Fibroblast of lung (primary cell): Measurements from ENCODE around the gene GPR141. TPM values are rescaled to one million over a fixed set of nuclear protein-coding genes. Genes with fewer than 3 reads are reported as not detected.

Experiments used
- DNase-seq, 2 donors: peaks; one replicate each; pipeline versions ENCODE4 v3.0.0 to v3.0.0-alpha.2; 2010; ENCODE audit warnings: low read depth in 2 of 2
- H2AFZ ChIP-seq: 2 replicates; pipeline ENCODE4 v1.5.1; 2012; ENCODE audit warnings: low read length, control low read depth, inconsistent platforms
- H3K27ac ChIP-seq: 2 replicates; pipeline ENCODE4 v1.5.1; 2011; ENCODE audit warnings: low read length, control low read depth; ENCODE audit not compliant: insufficient read depth
- H3K27me3 ChIP-seq: 2 replicates; pipeline ENCODE4 v1.5.1; 2011; ENCODE audit warnings: mild to moderate bottlenecking, low read length; ENCODE audit not compliant: control insufficient read depth, insufficient read depth
- H3K36me3 ChIP-seq: 2 replicates; pipeline ENCODE4 v1.5.1; 2011; ENCODE audit warnings: low read length; ENCODE audit not compliant: control insufficient read depth, insufficient read depth
- H3K4me1 ChIP-seq: 2 replicates; pipeline ENCODE4 v1.5.1; 2011; ENCODE audit warnings: low read length; ENCODE audit not compliant: control insufficient read depth, insufficient read depth; ENCODE audit errors: extremely low read depth
- H3K4me2 ChIP-seq: 2 replicates; pipeline ENCODE4 v1.5.1; 2011; ENCODE audit warnings: low read length, control low read depth; ENCODE audit not compliant: insufficient read depth; ENCODE audit errors: extremely low read depth
- H3K4me3 ChIP-seq, 4 experiments: fragments of 200-600 bp in 1 of 4; sonication (generic) in 1 of 4; replicated peaks in 1 of 4; 2 replicates each; pipeline ENCODE4 v1.5.1; 2011 to 2016; ENCODE audit warnings: low read length in 4 of 4, low read depth in 3 of 4, mild to moderate bottlenecking in 3 of 4, control low read depth in 2 of 4, inconsistent platforms in 1 of 4, mixed read lengths in 1 of 4; ENCODE audit not compliant: insufficient read depth in 1 of 4; ENCODE audit errors: control extremely low read depth in 1 of 4
- H3K79me2 ChIP-seq: 2 replicates; pipeline ENCODE4 v1.5.1; 2012; ENCODE audit warnings: mild to moderate bottlenecking, low read length, inconsistent platforms; ENCODE audit not compliant: control insufficient read depth, insufficient read depth
- H3K9ac ChIP-seq: 2 replicates; pipeline ENCODE4 v1.5.1; 2011; ENCODE audit warnings: mild to moderate bottlenecking, low read length, control low read depth; ENCODE audit not compliant: insufficient read depth
- H3K9me3 ChIP-seq: 2 replicates; pipeline ENCODE4 v1.5.1; 2012; ENCODE audit warnings: low read depth, low read length; ENCODE audit not compliant: control insufficient read depth, insufficient read depth
- H4K20me1 ChIP-seq: 2 replicates; pipeline ENCODE4 v1.5.1; 2011; ENCODE audit warnings: low read length; ENCODE audit not compliant: control insufficient read depth, insufficient read depth; ENCODE audit errors: extremely low read depth
- EZH2 ChIP-seq: IDR thresholded peaks from 2 replicates; pipeline ENCODE4 v1.5.1; 2012; ENCODE audit warnings: low read length, control low read depth, mild to moderate bottlenecking; ENCODE audit errors: missing control alignments
- polyA plus RNA-seq, 2 donors: library from polyadenylated mRNA; depleted of rRNA in 1 of 2; stranded (reverse) in 1 of 2; unstranded in 1 of 2; fragments of >200 nt; gene quantifications; 2 replicates each; pipeline ENCODE4 v1.2.1, GENCODE V29; 2011 to 2012; ENCODE audit warnings: missing spikeins in 1 of 2
- total RNA-seq: library from RNA; depleted of rRNA; stranded (reverse); fragments of >200 nt; gene quantifications from 2 replicates; pipeline ENCODE4 v1.2.1, GENCODE V29; 2014
- TF ChIP-seq, protein P1 (sequence below), 2 donors: IDR thresholded peaks in 1 of 2; conservative IDR thresholded peaks in 1 of 2; 1 replicate in 1 of 2; 2 replicates in 1 of 2; pipeline ENCODE4 v1.5.1; 2011 to 2012; ENCODE audit warnings: low read length in 2 of 2, control low read depth in 1 of 2, inconsistent platforms in 1 of 2, low read depth in 1 of 2, mild to moderate bottlenecking in 1 of 2

GPR141 gene
- total and polyA plus RNA-seq, 2 donors (not counting 1 experiment from before 2014, with no cell fraction given), result not detected

DNA sequence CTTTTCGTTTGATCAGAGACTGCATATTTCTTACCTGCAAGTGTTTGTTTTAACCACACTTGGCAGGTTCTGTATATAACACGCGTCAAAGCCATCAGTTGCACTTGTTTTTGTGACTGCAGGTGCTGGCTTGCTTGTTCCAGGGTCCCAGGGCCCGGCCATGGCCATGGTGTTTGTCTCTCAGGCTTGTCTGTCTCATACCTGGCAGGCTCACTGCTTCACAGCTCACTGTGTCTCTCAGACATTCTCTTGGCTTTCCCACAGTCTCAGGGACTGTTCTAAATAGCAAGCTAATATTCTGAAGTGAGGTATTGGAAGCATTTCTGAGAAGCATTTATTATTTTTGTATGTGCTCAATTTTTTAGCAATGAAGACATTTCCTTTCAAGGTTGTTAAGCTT, 46.9 kb downstream of the GPR141 start:
- no peaks in the 10 kb centered on the region for H3K27me3 ChIP-seq
- H4K20me1 ChIP-seq, result no peaks in the 10 kb centered on the region
- no peak overlapping the region for H3K9ac ChIP-seq
- H3K79me2 ChIP-seq, result no peaks in the 10 kb centered on the region
- no peak overlapping the region for H3K4me2 ChIP-seq
- no peak for TF ChIP-seq EZH2
- TF ChIP-seq, protein P1, sequence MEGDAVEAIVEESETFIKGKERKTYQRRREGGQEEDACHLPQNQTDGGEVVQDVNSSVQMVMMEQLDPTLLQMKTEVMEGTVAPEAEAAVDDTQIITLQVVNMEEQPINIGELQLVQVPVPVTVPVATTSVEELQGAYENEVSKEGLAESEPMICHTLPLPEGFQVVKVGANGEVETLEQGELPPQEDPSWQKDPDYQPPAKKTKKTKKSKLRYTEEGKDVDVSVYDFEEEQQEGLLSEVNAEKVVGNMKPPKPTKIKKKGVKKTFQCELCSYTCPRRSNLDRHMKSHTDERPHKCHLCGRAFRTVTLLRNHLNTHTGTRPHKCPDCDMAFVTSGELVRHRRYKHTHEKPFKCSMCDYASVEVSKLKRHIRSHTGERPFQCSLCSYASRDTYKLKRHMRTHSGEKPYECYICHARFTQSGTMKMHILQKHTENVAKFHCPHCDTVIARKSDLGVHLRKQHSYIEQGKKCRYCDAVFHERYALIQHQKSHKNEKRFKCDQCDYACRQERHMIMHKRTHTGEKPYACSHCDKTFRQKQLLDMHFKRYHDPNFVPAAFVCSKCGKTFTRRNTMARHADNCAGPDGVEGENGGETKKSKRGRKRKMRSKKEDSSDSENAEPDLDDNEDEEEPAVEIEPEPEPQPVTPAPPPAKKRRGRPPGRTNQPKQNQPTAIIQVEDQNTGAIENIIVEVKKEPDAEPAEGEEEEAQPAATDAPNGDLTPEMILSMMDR (conservative IDR thresholded peaks at IDR 0.05 in 1 of 2, IDR thresholded peaks at IDR 0.05 in 1 of 2; ENCODE audit: low read depth in 1 of 2, low read length in 2 of 2), result no peak
- H3K9me3 ChIP-seq, result no peaks in the 10 kb centered on the region
- no peaks in the 10 kb centered on the region for H3K36me3 ChIP-seq
- no peaks in the 10 kb centered on the region for H3K4me1 ChIP-seq
- H3K4me3 ChIP-seq, result no peak overlapping the region
- DNase-seq, result no peak
- no peak overlapping the region for H2AFZ ChIP-seq
- no peak overlapping the region for H3K27ac ChIP-seq

DNA sequence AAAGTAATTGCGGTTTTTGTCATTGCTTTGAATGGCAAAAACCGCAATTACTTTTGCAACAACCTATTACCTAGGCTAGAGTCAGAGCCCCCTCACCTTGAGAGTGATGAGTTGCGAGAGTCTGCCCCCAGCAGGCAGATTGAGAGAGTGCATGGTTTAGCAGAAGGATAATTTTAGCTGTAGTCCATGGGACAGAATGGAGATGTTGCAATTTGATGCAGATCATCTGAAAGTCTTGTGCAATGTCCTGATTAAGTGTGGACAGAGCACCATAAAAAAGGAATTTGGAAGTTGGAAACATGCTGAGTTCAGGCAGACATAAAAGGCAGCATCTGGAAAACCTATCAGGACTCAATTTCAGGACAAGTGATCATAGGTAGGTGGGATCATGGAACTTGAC, 48.7 kb downstream of the GPR141 start:
- peak in 1 of 2 donors; percentile 24 for DNase-seq
- H3K36me3 ChIP-seq, result no peaks in the 10 kb centered on the region
- H3K4me1 ChIP-seq, result no peaks in the 10 kb centered on the region
- H3K27ac ChIP-seq, result no peak overlapping the region
- H2AFZ ChIP-seq, result no peak overlapping the region
- no peak overlapping the region for H3K9ac ChIP-seq
- no peaks in the 10 kb centered on the region for H3K9me3 ChIP-seq
- TF ChIP-seq, protein P1 (conservative IDR thresholded peaks at IDR 0.05 in 1 of 2, IDR thresholded peaks at IDR 0.05 in 1 of 2; ENCODE audit: low read depth in 1 of 2, low read length in 2 of 2), result peak in 1 of 2 donors; percentile 7
- no peak for TF ChIP-seq EZH2
- no peaks in the 10 kb centered on the region for H3K27me3 ChIP-seq
- no peak overlapping the region for H3K4me3 ChIP-seq
- no peaks in the 10 kb centered on the region for H4K20me1 ChIP-seq
- no peaks in the 10 kb centered on the region for H3K79me2 ChIP-seq
- no peak overlapping the region for H3K4me2 ChIP-seq

DNA sequence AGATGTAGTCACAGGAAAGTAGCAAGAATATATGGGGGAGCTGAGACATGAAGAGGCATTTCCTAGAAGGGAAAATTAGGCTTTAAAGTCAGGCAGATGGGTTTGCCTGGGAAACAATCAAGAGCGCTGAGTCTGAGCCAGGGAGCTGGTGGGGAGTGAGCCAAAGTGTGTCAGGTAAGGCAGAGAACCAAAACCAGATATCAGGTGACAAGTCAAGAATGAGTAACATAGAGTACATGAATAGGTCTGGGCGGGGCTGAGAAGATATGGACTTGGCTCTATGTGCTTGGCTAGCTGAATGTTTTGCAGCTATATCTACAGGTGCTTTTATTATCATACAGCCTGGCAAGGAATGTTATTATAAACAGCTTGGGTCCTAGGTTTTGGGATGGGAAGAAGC, 49.3 kb downstream of the GPR141 start:
- no peak for TF ChIP-seq EZH2
- TF ChIP-seq, protein P1 (conservative IDR thresholded peaks at IDR 0.05 in 1 of 2, IDR thresholded peaks at IDR 0.05 in 1 of 2; ENCODE audit: low read depth in 1 of 2, low read length in 2 of 2), result no peak
- Histone ChIP-seq H3K4me1 (no peaks in the 10 kb centered on the region), H2AFZ (no peak overlapping the region), H3K9ac (no peak overlapping the region), H3K4me3 (no peak overlapping the region), H3K36me3 (no peaks in the 10 kb centered on the region), H3K79me2 (no peaks in the 10 kb centered on the region), H4K20me1 (no peaks in the 10 kb centered on the region), H3K9me3 (no peaks in the 10 kb centered on the region), H3K4me2 (no peak overlapping the region), H3K27ac (no peak overlapping the region), H3K27me3 (no peaks in the 10 kb centered on the region)
- DNase-seq, result no peak
